Keratinocyte (primary cell): ENCODE measurements around the gene MKLN1. TPM values are rescaled to one million over a fixed set of nuclear protein-coding genes. Genes with fewer than 3 reads are reported as not detected.

ENCODE experiments used
- DNase-seq: peaks from one replicate; pipeline ENCODE4 v3.0.0-alpha.2; 2011; ENCODE audit warnings: low read depth, missing footprints, low spot score
- FAIRE-seq: peaks from 2 replicates; lab custom pipeline; 2011; peaks lifted over from hg19 to GRCh38; lab: Jason Lieb, UNC
- H2AFZ ChIP-seq: 2 replicates; pipeline ENCODE4 v1.6.0; 2012; ENCODE audit warnings: low read length, control low read depth, inconsistent platforms; ENCODE audit not compliant: control insufficient read depth
- H3K27ac ChIP-seq: 2 replicates; pipeline ENCODE4 v1.5.1; 2011; ENCODE audit warnings: low read length; ENCODE audit not compliant: control insufficient read depth, insufficient read depth
- H3K27me3 ChIP-seq: 3 replicates; pipeline ENCODE4 v1.6.0; 2011; ENCODE audit warnings: low read length; ENCODE audit not compliant: control insufficient read depth, insufficient read depth; ENCODE audit errors: extremely low read depth
- H3K36me3 ChIP-seq, 2 experiments: 2 replicates in 1 of 2; 3 replicates in 1 of 2; pipeline ENCODE4 v1.5.1; 2011; ENCODE audit warnings: low read length in 2 of 2, mild to moderate bottlenecking in 1 of 2; ENCODE audit not compliant: control insufficient read depth in 2 of 2, insufficient read depth in 2 of 2; ENCODE audit errors: extremely low read depth in 1 of 2
- H3K4me1 ChIP-seq: 3 replicates; pipeline ENCODE4 v1.5.1; 2011; ENCODE audit warnings: low read length; ENCODE audit not compliant: control insufficient read depth, insufficient read depth; ENCODE audit errors: extremely low read depth
- H3K4me2 ChIP-seq: 3 replicates; pipeline ENCODE4 v1.6.0; 2011; ENCODE audit warnings: low read depth, low read length; ENCODE audit not compliant: control insufficient read depth, insufficient read depth; ENCODE audit errors: extremely low read depth
- H3K4me3 ChIP-seq, 3 experiments: fragments of 200-600 bp in 1 of 3; sonication (generic) in 1 of 3; 2 replicates in 2 of 3; 3 replicates in 1 of 3; pipeline ENCODE4 v1.5.1; 2011 to 2016; ENCODE audit warnings: low read length in 3 of 3, mild to moderate bottlenecking in 3 of 3, control low read depth in 2 of 3, inconsistent platforms in 1 of 3, low read depth in 1 of 3, mixed read lengths in 1 of 3, mixed run types in 1 of 3, moderate library complexity in 1 of 3; ENCODE audit not compliant: control insufficient read depth in 2 of 3, insufficient read depth in 2 of 3; ENCODE audit errors: extremely low read depth in 1 of 3
- H3K79me2 ChIP-seq: 2 replicates; pipeline ENCODE4 v1.6.0; 2012; ENCODE audit warnings: low read length; ENCODE audit not compliant: control insufficient read depth, insufficient read depth
- H3K9ac ChIP-seq: 3 replicates; pipeline ENCODE4 v1.6.0; 2011; ENCODE audit warnings: low read length; ENCODE audit not compliant: control insufficient read depth, insufficient read depth; ENCODE audit errors: extremely low read depth
- H3K9me1 ChIP-seq: 3 replicates; pipeline ENCODE4 v1.6.0; 2011; ENCODE audit warnings: low read length; ENCODE audit not compliant: control insufficient read depth, insufficient read depth; ENCODE audit errors: extremely low read depth
- H3K9me3 ChIP-seq: 2 replicates; pipeline ENCODE4 v1.5.1; 2012; ENCODE audit warnings: low read depth, low read length; ENCODE audit not compliant: control insufficient read depth
- H4K20me1 ChIP-seq: 3 replicates; pipeline ENCODE4 v1.6.0; 2011; ENCODE audit warnings: low read length; ENCODE audit not compliant: control insufficient read depth, insufficient read depth; ENCODE audit errors: extremely low read depth
- CTCF ChIP-seq, 3 experiments: IDR thresholded peaks in 1 of 3; conservative IDR thresholded peaks in 1 of 3; optimal IDR thresholded peaks in 1 of 3; 2 replicates in 2 of 3; 3 replicates in 1 of 3; pipeline versions ENCODE3 to v1.5.1; 2011; ENCODE audit warnings: low read length in 3 of 3, mild to moderate bottlenecking in 3 of 3, moderate library complexity in 2 of 3, control low read depth in 1 of 3, inconsistent platforms in 1 of 3; ENCODE audit not compliant: insufficient read depth in 2 of 3; ENCODE audit errors: extremely low read depth in 1 of 3
- EZH2 ChIP-seq: IDR thresholded peaks from one replicate; pipeline ENCODE4 v1.6.1; 2012; ENCODE audit warnings: inconsistent platforms, mild to moderate bottlenecking, low read length, moderate library complexity
- dilution Hi-C: fragments of 300-500 bp; cut with MboI; formaldehyde crosslinking; loops from one replicate; pipeline ENCODE4 v1.7.0; 2020; ENCODE audit warnings: low sequenced_read_pairs; ENCODE audit not compliant: extremely low pct_ligation_motif_present
- polyA plus RNA-seq, 5 experiments: library from polyadenylated mRNA; depleted of rRNA in 3 of 5; stranded (reverse) in 3 of 5; stranded (forward) in 1 of 5; unstranded in 1 of 5; fragments of >200 nt; gene quantifications; 1 replicate in 1 of 5; 2 replicates in 3 of 5; 3 replicates in 1 of 5; pipeline versions ENCODE4 v1.2.1 to v1.2.3, GENCODE V29; 2011 to 2012; ENCODE audit warnings: missing spikeins in 2 of 5, low read depth in 1 of 5, low replicate concordance in 1 of 5

MKLN1 gene
- polyA plus RNA-seq, 1 donor (not counting 4 experiments of a cell fraction or from before 2014, with no cell fraction given) = 43.8 TPM

- Histone ChIP-seq H3K4me3 (no peak overlapping the region), H3K36me3 (peaks cover 2 to 3% of the 10 kb centered on the region in 2 experiments), H3K79me2 (no peaks in the 10 kb centered on the region), H3K9ac (no peak overlapping the region), H4K20me1 (no peaks in the 10 kb centered on the region), H3K4me2 (no peak overlapping the region), H2AFZ (no peak overlapping the region), H3K27me3 (no peaks in the 10 kb centered on the region), H3K4me1 (peaks cover 4% of the 10 kb centered on the region), H3K9me3 (no peaks in the 10 kb centered on the region), H3K27ac (no peak overlapping the region), H3K9me1 (no peaks in the 10 kb centered on the region)
- dilution Hi-C loops = no loop called here
- DNase-seq (no peak), FAIRE-seq (no peak)
- no peak for TF ChIP-seq EZH2
- no peak for TF ChIP-seq CTCF (optimal IDR thresholded peaks at IDR 0.05 in 1 of 3, IDR thresholded peaks at IDR 0.05 in 1 of 3, conservative IDR thresholded peaks at IDR 0.05 in 1 of 3; ENCODE audit: extremely low read depth in 1 of 3, insufficient read depth in 2 of 3, low read length in 3 of 3)
Measured at GRCh38 chr7:131489196-131489595, 161.5 kb downstream of the MKLN1 start.

DNA sequence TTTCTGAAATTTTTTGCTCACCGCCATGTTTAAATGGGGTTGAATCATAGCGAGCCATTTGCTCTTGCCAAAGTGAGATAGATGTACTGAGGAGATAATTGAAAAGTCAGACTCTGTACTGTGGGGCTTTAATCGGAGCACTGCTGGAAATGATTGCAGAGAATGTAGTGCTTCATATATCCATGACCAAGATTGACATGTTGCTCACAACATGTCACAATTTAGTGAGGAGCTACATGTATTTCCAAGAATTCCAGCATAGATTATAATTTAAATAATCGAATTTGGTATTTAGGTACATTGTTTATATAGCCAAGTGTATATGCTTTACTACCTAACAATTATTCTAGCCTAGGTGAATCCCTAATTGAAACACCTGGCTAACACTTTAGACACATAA is 162.2 kb downstream of the MKLN1 start:
- H2AFZ ChIP-seq = no peak overlapping the region
- no peaks in the 10 kb centered on the region for H4K20me1 ChIP-seq
- peaks cover 4% of the 10 kb centered on the region for H3K4me1 ChIP-seq
- H3K36me3 ChIP-seq = peaks cover 2 to 3% of the 10 kb centered on the region in 2 experiments
- dilution Hi-C loops = no loop called here
- H3K27me3 ChIP-seq = no peaks in the 10 kb centered on the region
- no peak overlapping the region for H3K4me3 ChIP-seq
- no peak for TF ChIP-seq CTCF (optimal IDR thresholded peaks at IDR 0.05 in 1 of 3, IDR thresholded peaks at IDR 0.05 in 1 of 3, conservative IDR thresholded peaks at IDR 0.05 in 1 of 3; ENCODE audit: extremely low read depth in 1 of 3, insufficient read depth in 2 of 3, low read length in 3 of 3)
- DNase-seq = no peak
- no peak for FAIRE-seq
- no peak overlapping the region for H3K9ac ChIP-seq
- no peaks in the 10 kb centered on the region for H3K79me2 ChIP-seq
- no peak overlapping the region for H3K27ac ChIP-seq
- no peak overlapping the region for H3K4me2 ChIP-seq
- H3K9me1 ChIP-seq = no peaks in the 10 kb centered on the region
- H3K9me3 ChIP-seq = no peaks in the 10 kb centered on the region
